Endodermal cell (in vitro differentiated cells): ENCODE measurements around the gene LAMP1. TPM values are rescaled to one million over a fixed set of nuclear protein-coding genes. Genes with fewer than 3 reads are reported as not detected.
A peak's percentile ranks its signal among the peaks of the same experiment; 100 is the strongest.

Experiments used
- DNase-seq: peaks from one replicate; pipeline ENCODE4 v3.0.0-alpha.2; 2017
- H3K27ac ChIP-seq: 2 replicates; pipeline ENCODE4 v1.5.1; 2013; ENCODE audit warnings: mild to moderate bottlenecking, low read depth, low read length, moderate library complexity
- H3K27me3 ChIP-seq: 2 replicates; pipeline ENCODE4 v1.6.1; 2013; ENCODE audit warnings: mild to moderate bottlenecking, low read length, moderate library complexity; ENCODE audit not compliant: insufficient read depth, control insufficient read depth, poor library complexity, severe bottlenecking
- H3K36me3 ChIP-seq: 2 replicates; pipeline ENCODE4 v1.7.0; 2013; ENCODE audit warnings: mild to moderate bottlenecking, low read length, moderate library complexity; ENCODE audit not compliant: control insufficient read depth, insufficient read depth
- H3K4me1 ChIP-seq: one replicate; pipeline ENCODE4 v1.7.0; 2013; ENCODE audit warnings: low read length; ENCODE audit not compliant: control insufficient read depth, insufficient read depth
- H3K4me3 ChIP-seq: 2 replicates; pipeline ENCODE4 v1.5.1; 2013; ENCODE audit warnings: mild to moderate bottlenecking, low read length, moderate library complexity
- H3K9ac ChIP-seq: 2 replicates; pipeline ENCODE4 v1.6.1; 2013; ENCODE audit warnings: mild to moderate bottlenecking, low read length, moderate library complexity; ENCODE audit not compliant: poor library complexity, severe bottlenecking; ENCODE audit errors: extremely low read depth
- H3K9me3 ChIP-seq: 2 replicates; pipeline ENCODE4 v1.6.1; 2013; ENCODE audit warnings: mild to moderate bottlenecking, low read length, moderate library complexity; ENCODE audit not compliant: control insufficient read depth
- H3K27ac Mint-ChIP-seq: 2 replicates; pipeline ENCODE4 v1.8.0; 2020; ENCODE audit warnings: mixed read lengths
- H3K27me3 Mint-ChIP-seq: 2 replicates; pipeline ENCODE4 v1.8.0; 2021; ENCODE audit warnings: mild to moderate bottlenecking, mixed read lengths; ENCODE audit not compliant: insufficient read depth
- H3K36me3 Mint-ChIP-seq: 2 replicates; pipeline ENCODE4 v1.8.0; 2020; ENCODE audit warnings: low read depth, mixed read lengths
- H3K4me1 Mint-ChIP-seq: 2 replicates; pipeline ENCODE4 v1.8.0; 2020; ENCODE audit warnings: mixed read lengths
- H3K4me3 Mint-ChIP-seq: 2 replicates; pipeline ENCODE4 v1.8.0; 2020; ENCODE audit warnings: mild to moderate bottlenecking, moderate library complexity, mixed read lengths
- H3K9me3 Mint-ChIP-seq: 2 replicates; pipeline ENCODE4 v1.8.0; 2020; ENCODE audit warnings: mild to moderate bottlenecking, mixed read lengths
- CTCF ChIP-seq: fragments of 200-600 bp; sonication (generic); conservative IDR thresholded peaks from 2 replicates; pipeline ENCODE4 v1.5.0; 2021; ENCODE audit warnings: antibody characterized with exemption, mild to moderate bottlenecking
- WGBS, 2 experiments: methylation state at CpG; one replicate each; pipeline versions ENCODE4 v1.1.5 to v1.1.7; 2013; ENCODE audit warnings: missing lambda C conversion rate in 2 of 2, mixed read lengths in 1 of 2; ENCODE audit not compliant: insufficient coverage in 1 of 2, insufficient read length in 1 of 2; 5-methylcytosine and 5-hydroxymethylcytosine counted together
- total RNA-seq, 2 donors: library from RNA; stranded (reverse); fragmentation: NEBNext Ultra II Directional in 1 of 2; extraction: Animal tissue kit (Norgen Biotek cat#: 25700) in 1 of 2; gene quantifications; 2 replicates in 1 of 2; 3 replicates in 1 of 2; pipeline ENCODE4 v1.2.1, GENCODE V29; 2021

LAMP1 gene
- total RNA-seq, 2 donors from 2014 or later, result 153 to 160 TPM

GRCh38 chr13:113338451-113338850 is 41.4 kb downstream of the LAMP1 start:
- H3K9me3 Mint-ChIP-seq, result no peaks in the 10 kb centered on the region
- Histone ChIP-seq H3K27ac (no peak overlapping the region), H3K4me3 (no peak overlapping the region), H3K36me3 (peaks cover 8% of the 10 kb centered on the region), H3K9me3 (no peaks in the 10 kb centered on the region), H3K27me3 (no peaks in the 10 kb centered on the region), H3K4me1 (no peaks in the 10 kb centered on the region), H3K9ac (no peak overlapping the region)
- WGBS, 2 experiments, result 97 to 98% methylated on average over 15 of the region's 15 CpGs
- H3K27ac Mint-ChIP-seq, result peak overlapping the region; percentile 39
- no peaks in the 10 kb centered on the region for H3K27me3 Mint-ChIP-seq
- peaks cover 58% of the 10 kb centered on the region for H3K36me3 Mint-ChIP-seq
- H3K4me3 Mint-ChIP-seq, result no peak overlapping the region
- DNase-seq, result no peak
- H3K4me1 Mint-ChIP-seq, result no peaks in the 10 kb centered on the region
- no peak for TF ChIP-seq CTCF

- no peaks in the 10 kb centered on the region for H3K4me1 ChIP-seq
- Mint-ChIP-seq H3K27me3 (no peaks in the 10 kb centered on the region), H3K27ac (no peak overlapping the region), H3K4me3 (no peak overlapping the region), H3K9me3 (peaks cover 7% of the 10 kb centered on the region), H3K4me1 (no peaks in the 10 kb centered on the region), H3K36me3 (peaks cover 50% of the 10 kb centered on the region)
- no peak overlapping the region for H3K27ac ChIP-seq
- DNase-seq, result no peak
- H3K27me3 ChIP-seq, result no peaks in the 10 kb centered on the region
- H3K36me3 ChIP-seq, result peaks cover 19% of the 10 kb centered on the region
- WGBS, 2 experiments, result 90 to 94% methylated on average over 28 to 34 of the region's 34 CpGs
- H3K9ac ChIP-seq, result no peak overlapping the region
- H3K4me3 ChIP-seq, result no peak overlapping the region
- no peak for TF ChIP-seq CTCF
- no peaks in the 10 kb centered on the region for H3K9me3 ChIP-seq
These were observed 46.0 kb downstream of the LAMP1 start for GRCh38 chr13:113342820-113343691.

- no peaks in the 10 kb centered on the region for H3K4me1 Mint-ChIP-seq
- TF ChIP-seq CTCF, result no peak
These were observed 46.6 kb downstream of the LAMP1 start for GRCh38 chr13:113343692-113343968.

More at GRCh38 chr13:113343692-113343968, 46.6 kb downstream of the LAMP1 start:
- Mint-ChIP-seq H3K36me3 (peaks cover 51% of the 10 kb centered on the region), H3K27ac (no peak overlapping the region), H3K27me3 (no peaks in the 10 kb centered on the region), H3K4me3 (no peak overlapping the region), H3K9me3 (peaks cover 8% of the 10 kb centered on the region)
- no peak overlapping the region for H3K4me3 ChIP-seq
- 90 to 93% methylated on average over 2 to 7 of the region's 7 CpGs for WGBS, 2 experiments
- H3K9ac ChIP-seq, result no peak overlapping the region
- no peak for DNase-seq
- no peaks in the 10 kb centered on the region for H3K27me3 ChIP-seq
- peaks cover 25% of the 10 kb centered on the region for H3K36me3 ChIP-seq
- no peaks in the 10 kb centered on the region for H3K9me3 ChIP-seq
- H3K27ac ChIP-seq, result no peak overlapping the region
- H3K4me1 ChIP-seq, result no peaks in the 10 kb centered on the region
